H1 (cell line): ENCODE measurements around the gene MVK. TPM values are rescaled to one million over a fixed set of nuclear protein-coding genes. Genes with fewer than 3 reads are reported as not detected.

Source experiments
- CTCF ChIA-PET: fragments of 300-600 bp; sonication (Branson Sonifier 250); formaldehyde crosslinking; loops from one replicate; lab custom pipeline; 2021; ENCODE audit not compliant: partially characterized antibody; lab: Charles Lee
- POLR2A ChIA-PET: fragments of 300-600 bp; sonication (Branson Sonifier 250); formaldehyde crosslinking; loops from one replicate; lab custom pipeline; 2021; ENCODE audit warnings: inconsistent platforms; ENCODE audit not compliant: partially characterized antibody; lab: Charles Lee
- DNase-seq, 2 experiments: peaks; one replicate each; pipeline versions ENCODE4 v3.0.0 to v3.0.0-alpha.2; 2010 to 2022; ENCODE audit warnings: low spot score in 2 of 2, low read depth in 1 of 2, mixed read lengths in 1 of 2
- FAIRE-seq: peaks from 2 replicates; lab custom pipeline; 2011; peaks lifted over from hg19 to GRCh38; lab: Jason Lieb, UNC
- H2AFZ ChIP-seq: 2 replicates; pipeline ENCODE4 v1.8.1; 2012; ENCODE audit warnings: low read length, inconsistent platforms
- H2AK5ac ChIP-seq: 2 replicates; pipeline ENCODE4 v1.6.1; 2013; ENCODE audit warnings: low read depth, low read length
- H2BK120ac ChIP-seq: replicated peaks from 2 replicates; pipeline ENCODE3; 2013; ENCODE audit warnings: low read depth, low read length, inconsistent platforms
- H2BK12ac ChIP-seq: 2 replicates; pipeline ENCODE4 v1.6.1; 2013; ENCODE audit warnings: low read depth, low read length
- H2BK15ac ChIP-seq: 2 replicates; pipeline ENCODE4 v1.6.1; 2013; ENCODE audit warnings: low read length
- H2BK20ac ChIP-seq: 2 replicates; pipeline ENCODE4 v1.6.1; 2013; ENCODE audit warnings: low read length
- H2BK5ac ChIP-seq: 2 replicates; pipeline ENCODE4 v1.6.1; 2013; ENCODE audit warnings: low read depth, low read length
- H3K14ac ChIP-seq: 2 replicates; pipeline ENCODE4 v1.6.1; 2013; ENCODE audit warnings: inconsistent platforms; ENCODE audit not compliant: insufficient read length
- H3K18ac ChIP-seq: 2 replicates; pipeline ENCODE4 v1.6.1; 2013; ENCODE audit warnings: low read length; ENCODE audit errors: extremely low read depth
- H3K23ac ChIP-seq: 2 replicates; pipeline ENCODE4 v1.6.1; 2013; ENCODE audit warnings: inconsistent platforms; ENCODE audit not compliant: insufficient read length
- H3K23me2 ChIP-seq: 2 replicates; pipeline ENCODE4 v1.6.1; 2013; ENCODE audit warnings: low read depth, low read length
- H3K27ac ChIP-seq: 2 replicates; pipeline ENCODE4 v1.6.1; 2011; ENCODE audit warnings: low read depth, low read length, inconsistent platforms
- H3K27me3 ChIP-seq, 4 experiments: replicated peaks in 1 of 4; 1 replicate in 1 of 4; 2 replicates in 3 of 4; pipeline versions ENCODE4 v1.6.1 to v1.8.1; 2011 to 2013; ENCODE audit warnings: low read length in 3 of 4, mild to moderate bottlenecking in 3 of 4, inconsistent platforms in 2 of 4, mixed read lengths in 2 of 4, moderate library complexity in 1 of 4; ENCODE audit not compliant: control insufficient read depth in 3 of 4, insufficient read depth in 3 of 4; ENCODE audit errors: extremely low read depth in 1 of 4
- H3K36me3 ChIP-seq, 4 experiments: 2 replicates each; pipeline versions ENCODE4 v1.6.1 to v1.8.1; 2011 to 2013; ENCODE audit warnings: mild to moderate bottlenecking in 4 of 4, low read length in 3 of 4, moderate library complexity in 2 of 4, control low read depth in 1 of 4, inconsistent platforms in 1 of 4; ENCODE audit not compliant: insufficient read depth in 4 of 4, control insufficient read depth in 2 of 4
- H3K4ac ChIP-seq: replicated peaks from 2 replicates; pipeline ENCODE3; 2013; ENCODE audit warnings: low read length, low read depth, mixed read lengths, inconsistent platforms; ENCODE audit not compliant: insufficient read length
- H3K4me1 ChIP-seq, 4 experiments: replicated peaks in 1 of 4; 1 replicate in 1 of 4; 2 replicates in 3 of 4; pipeline versions ENCODE4 v1.6.1 to v1.8.1; 2011 to 2013; ENCODE audit warnings: low read length in 3 of 4, inconsistent platforms in 2 of 4, mixed read lengths in 1 of 4; ENCODE audit not compliant: insufficient read depth in 4 of 4, control insufficient read depth in 3 of 4
- H3K4me2 ChIP-seq, 2 experiments: 2 replicates each; pipeline versions ENCODE4 v1.6.1 to v1.8.1; 2011 to 2013; ENCODE audit warnings: low read depth in 2 of 2, low read length in 2 of 2, control low read depth in 1 of 2, inconsistent platforms in 1 of 2, mild to moderate bottlenecking in 1 of 2; ENCODE audit not compliant: insufficient read depth in 1 of 2
- H3K4me3 ChIP-seq, 4 experiments: fragments of 200-600, 300-600 bp in 1 of 4; sonication (generic), shearing (Covaris generic), sonication (Bioruptor Twin) in 1 of 4; 2 replicates each; pipeline versions ENCODE4 v1.5.1 to v1.8.1; 2011 to 2016; ENCODE audit warnings: low read length in 4 of 4, low read depth in 3 of 4, control low read depth in 2 of 4, inconsistent platforms in 2 of 4, mild to moderate bottlenecking in 2 of 4, mixed read lengths in 1 of 4, moderate library complexity in 1 of 4; ENCODE audit not compliant: insufficient read depth in 2 of 4; ENCODE audit errors: extremely low read depth in 1 of 4
- H3K56ac ChIP-seq: replicated peaks from 2 replicates; pipeline ENCODE3; 2013; ENCODE audit warnings: low read depth, mild to moderate bottlenecking, mixed read lengths, low read length, inconsistent platforms; ENCODE audit not compliant: insufficient read length
- H3K79me1 ChIP-seq: 2 replicates; pipeline ENCODE4 v1.6.1; 2013; ENCODE audit warnings: low read depth, low read length, control low read depth
- H3K79me2 ChIP-seq, 2 experiments: 2 replicates each; pipeline versions ENCODE4 v1.6.1 to v1.8.1; 2012 to 2013; ENCODE audit warnings: low read length in 2 of 2, mild to moderate bottlenecking in 2 of 2, inconsistent platforms in 1 of 2; ENCODE audit not compliant: insufficient read depth in 2 of 2, control insufficient read depth in 1 of 2
- H3K9ac ChIP-seq, 4 experiments: replicated peaks in 1 of 4; 1 replicate in 1 of 4; 2 replicates in 3 of 4; pipeline versions ENCODE4 v1.6.1 to v1.8.1; 2011 to 2013; ENCODE audit warnings: low read depth in 3 of 4, low read length in 3 of 4, control low read depth in 2 of 4, mild to moderate bottlenecking in 2 of 4, moderate library complexity in 2 of 4, inconsistent platforms in 1 of 4; ENCODE audit errors: extremely low read depth in 1 of 4
- H3K9me3 ChIP-seq, 2 experiments: 2 replicates each; pipeline versions ENCODE4 v1.6.1 to v1.8.1; 2012 to 2013; ENCODE audit warnings: mild to moderate bottlenecking in 2 of 2, moderate library complexity in 2 of 2, control low read depth in 1 of 2, inconsistent platforms in 1 of 2, low read depth in 1 of 2, low read length in 1 of 2, mixed read lengths in 1 of 2; ENCODE audit not compliant: insufficient read depth in 2 of 2
- H4K20me1 ChIP-seq, 2 experiments: replicated peaks in 1 of 2; 2 replicates each; pipeline versions ENCODE3 to v1.8.1; 2011 to 2013; ENCODE audit warnings: inconsistent platforms in 2 of 2, low read length in 2 of 2, mild to moderate bottlenecking in 1 of 2; ENCODE audit not compliant: insufficient read depth in 2 of 2, control insufficient read depth in 1 of 2
- H4K5ac ChIP-seq: 2 replicates; pipeline ENCODE4 v1.6.1; 2013; ENCODE audit warnings: low read length, low read depth, mixed read lengths, inconsistent platforms; ENCODE audit not compliant: insufficient read length
- H4K8ac ChIP-seq: 2 replicates; pipeline ENCODE4 v1.8.0; 2013; ENCODE audit warnings: mild to moderate bottlenecking, moderate library complexity, low read length, inconsistent platforms; ENCODE audit not compliant: insufficient read depth; ENCODE audit errors: extremely low read depth
- H4K91ac ChIP-seq: replicated peaks from 2 replicates; pipeline ENCODE3; 2013; ENCODE audit warnings: low read length, mixed read lengths, inconsistent platforms; ENCODE audit not compliant: insufficient read length
- CTBP2 ChIP-seq: IDR thresholded peaks from 2 replicates; pipeline ENCODE4 v1.7.0; 2011; ENCODE audit warnings: borderline replicate concordance, mild to moderate bottlenecking, moderate library complexity, mixed read lengths, low read length; ENCODE audit not compliant: insufficient read depth, insufficient read length
- EGR1 ChIP-seq: IDR thresholded peaks from 2 replicates; pipeline ENCODE4 v1.6.1; 2011; ENCODE audit warnings: low read depth, low read length, borderline replicate concordance
- HDAC6 ChIP-seq: IDR thresholded peaks from one replicate; pipeline ENCODE4 v1.7.1; 2012; ENCODE audit warnings: low read depth, mild to moderate bottlenecking, inconsistent platforms, low read length, moderate library complexity
- WGBS, 2 experiments: shearing (Covaris generic) in 1 of 2; methylation state at CpG; one replicate each; pipeline versions ENCODE4 v1.1.6 to v1.1.7; 2013 to 2015; ENCODE audit warnings: low lambda C conversion rate in 2 of 2, mixed read lengths in 2 of 2, inconsistent platforms in 1 of 2, low coverage in 1 of 2, missing lambda C conversion rate in 1 of 2; ENCODE audit not compliant: insufficient replicate concordance in 2 of 2, insufficient coverage in 1 of 2, insufficient read length in 1 of 2; ENCODE audit errors: extremely low coverage in 1 of 2, missing lambda C conversion rate in 1 of 2; 5-methylcytosine and 5-hydroxymethylcytosine counted together
- polyA plus RNA-seq, 7 experiments: library from polyadenylated mRNA; depleted of rRNA in 3 of 7; stranded (reverse) in 5 of 7; unstranded in 2 of 7; fragments of >200 nt in 5 of 7; fragments of 200-250 nt in 2 of 7; gene quantifications; 1 replicate in 5 of 7; 2 replicates in 1 of 7; 4 replicates in 1 of 7; pipeline versions ENCODE4 v1.2.1 to v1.2.3, GENCODE V29; 2011 to 2013; ENCODE audit warnings: missing spikeins in 2 of 7, mixed read lengths in 2 of 7
- total RNA-seq: library from RNA; stranded (reverse); fragmentation: NEBNext Ultra II Directional; extraction: Animal tissue kit (Norgen Biotek cat#: 25700); gene quantifications from 2 replicates; pipeline ENCODE4 v1.2.1, GENCODE V29; 2021
- TF ChIP-seq, protein P1 (sequence below): IDR thresholded peaks from 2 replicates; pipeline ENCODE4 v1.6.1; 2012; ENCODE audit warnings: inconsistent platforms
- TF ChIP-seq, protein P2 (sequence below): IDR thresholded peaks from 2 replicates; pipeline ENCODE4 v1.6.1; 2011; ENCODE audit warnings: low read depth, mild to moderate bottlenecking, low read length; ENCODE audit not compliant: insufficient read depth

MVK gene
- total and polyA plus RNA-seq, 2 of the 8 experiments (the other 6 are each of a cell fraction or from before 2014, with no cell fraction given) = 15.7 to 20.9 TPM

- Histone ChIP-seq H3K4me2 (no peak overlapping the region), H3K9ac (no peak overlapping the region), H2BK12ac (no peak overlapping the region), H3K27ac (no peak overlapping the region), H3K79me1 (no peaks in the 10 kb centered on the region), H3K36me3 (no peaks in the 10 kb centered on the region; a peak in 1 of 8 replicates), H2BK120ac (no peak overlapping the region), H4K5ac (no peak overlapping the region), H3K4me3 (no peak overlapping the region), H3K56ac (no peak overlapping the region), H3K27me3 (no peaks in the 10 kb centered on the region), H3K23ac (no peak overlapping the region), H3K14ac (no peak overlapping the region), H3K4ac (no peak overlapping the region), H2BK15ac (no peak overlapping the region), H3K9me3 (no peaks in the 10 kb centered on the region), H2AFZ (no peak overlapping the region), H3K4me1 (no peaks in the 10 kb centered on the region), H3K23me2 (no peaks in the 10 kb centered on the region), H4K8ac (no peak overlapping the region), H3K18ac (no peak overlapping the region), H4K91ac (no peak overlapping the region), H2BK5ac (no peak overlapping the region), H2AK5ac (no peak overlapping the region), H4K20me1 (no peaks in the 10 kb centered on the region), H2BK20ac (no peak overlapping the region), H3K79me2 (no peaks in the 10 kb centered on the region)
- CTCF ChIA-PET = interaction anchor here (5.7 kb wide), 1 partner anchor 23 kb away, joined by 47 read pairs; no protein-coding TSS in a partner anchor
- DNase-seq (no peak), FAIRE-seq (no peak)
- WGBS, 2 experiments = 82% methylated on average over 2 of the region's 2 CpGs; no CpG with 5 or more reads in 1 of the 2 experiments
- POLR2A ChIA-PET = interaction anchor here (1.1 to 2.8 kb wide), 2 partner anchors 12 to 26 kb away, joined by 5 to 7 read pairs; no protein-coding TSS in a partner anchor
- no peak for TF ChIP-seq EGR1
- TF ChIP-seq HDAC6 = no peak
- TF ChIP-seq, protein P1, sequence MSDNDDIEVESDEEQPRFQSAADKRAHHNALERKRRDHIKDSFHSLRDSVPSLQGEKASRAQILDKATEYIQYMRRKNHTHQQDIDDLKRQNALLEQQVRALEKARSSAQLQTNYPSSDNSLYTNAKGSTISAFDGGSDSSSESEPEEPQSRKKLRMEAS = no peak
- TF ChIP-seq, protein P2, sequence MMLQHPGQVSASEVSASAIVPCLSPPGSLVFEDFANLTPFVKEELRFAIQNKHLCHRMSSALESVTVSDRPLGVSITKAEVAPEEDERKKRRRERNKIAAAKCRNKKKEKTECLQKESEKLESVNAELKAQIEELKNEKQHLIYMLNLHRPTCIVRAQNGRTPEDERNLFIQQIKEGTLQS = no peak
- TF ChIP-seq CTBP2 = no peak
Observed at GRCh38 chr12:109542014-109542413, 31.6 kb upstream of the MVK start.
